ENCODE measurements around the gene WFDC1. TPM values are rescaled to one million over a fixed set of nuclear protein-coding genes. Genes with fewer than 3 reads are reported as not detected.

The WFDC1 gene
- total and polyA plus RNA-seq, 2 experiments from 2014 or later, result 0.76 to 0.95 TPM

DNA sequence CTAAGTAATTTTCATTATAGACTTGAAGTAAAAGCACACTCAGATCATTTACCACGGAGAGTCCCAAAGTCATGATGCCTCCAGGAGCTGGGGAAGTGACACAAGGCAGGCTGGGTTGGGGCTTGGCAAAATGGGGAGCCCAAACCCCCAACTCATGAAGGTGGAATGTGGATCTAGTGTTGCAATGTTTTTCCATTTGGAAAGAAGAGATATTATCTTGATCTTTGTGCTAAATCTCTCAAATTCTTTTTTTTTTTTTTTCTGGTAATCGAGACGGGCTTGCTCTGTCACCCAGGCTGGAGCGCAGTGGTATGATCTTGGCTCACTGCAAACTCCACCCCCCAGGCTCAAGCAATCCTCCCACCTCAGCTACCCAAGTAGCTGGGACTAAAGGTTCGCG lies 47.3 kb upstream of the WFDC1 start:
- Histone ChIP-seq H3K4me3 (no peak overlapping the region), H3K36me3 (ENCODE audit: insufficient read depth) (no peaks in the 10 kb centered on the region), H3K27ac (ENCODE audit: low read depth) (no peak overlapping the region), H3K27me3 (ENCODE audit: insufficient read depth) (no peaks in the 10 kb centered on the region), H3K4me1 (ENCODE audit: insufficient read depth) (no peaks in the 10 kb centered on the region), H4K20me1 (replicated peaks; ENCODE audit: insufficient read depth) (no peaks in the 10 kb centered on the region), H3F3A (replicated peaks; ENCODE audit: low read depth) (no peaks in the 10 kb centered on the region), H3K9me2 (ENCODE audit: insufficient read depth) (0 out of 2 replicates have a peak, but pooled peaks cover 2% of the 10 kb centered on the region), H3K4me2 (no peak overlapping the region), H3K79me2 (replicated peaks; ENCODE audit: insufficient read depth) (no peaks in the 10 kb centered on the region), H2AFZ (peak overlapping the region; percentile 47; the same call in 1 of the 2 replicates)
- Mint-ChIP-seq H3K27ac (no peak overlapping the region), H3K4me1 (peaks cover 8% of the 10 kb centered on the region), H3K36me3 (ENCODE audit: low read depth) (no peaks in the 10 kb centered on the region; the same call in 2 of the 3 replicates), H3K4me3 (no peak overlapping the region), H3K9me3 (peaks cover 11% of the 10 kb centered on the region), H3K27me3 (ENCODE audit: insufficient read depth, low read depth, poor library complexity) (peaks cover 7% of the 10 kb centered on the region)
- TF ChIP-seq, protein P1, sequence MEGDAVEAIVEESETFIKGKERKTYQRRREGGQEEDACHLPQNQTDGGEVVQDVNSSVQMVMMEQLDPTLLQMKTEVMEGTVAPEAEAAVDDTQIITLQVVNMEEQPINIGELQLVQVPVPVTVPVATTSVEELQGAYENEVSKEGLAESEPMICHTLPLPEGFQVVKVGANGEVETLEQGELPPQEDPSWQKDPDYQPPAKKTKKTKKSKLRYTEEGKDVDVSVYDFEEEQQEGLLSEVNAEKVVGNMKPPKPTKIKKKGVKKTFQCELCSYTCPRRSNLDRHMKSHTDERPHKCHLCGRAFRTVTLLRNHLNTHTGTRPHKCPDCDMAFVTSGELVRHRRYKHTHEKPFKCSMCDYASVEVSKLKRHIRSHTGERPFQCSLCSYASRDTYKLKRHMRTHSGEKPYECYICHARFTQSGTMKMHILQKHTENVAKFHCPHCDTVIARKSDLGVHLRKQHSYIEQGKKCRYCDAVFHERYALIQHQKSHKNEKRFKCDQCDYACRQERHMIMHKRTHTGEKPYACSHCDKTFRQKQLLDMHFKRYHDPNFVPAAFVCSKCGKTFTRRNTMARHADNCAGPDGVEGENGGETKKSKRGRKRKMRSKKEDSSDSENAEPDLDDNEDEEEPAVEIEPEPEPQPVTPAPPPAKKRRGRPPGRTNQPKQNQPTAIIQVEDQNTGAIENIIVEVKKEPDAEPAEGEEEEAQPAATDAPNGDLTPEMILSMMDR (conservative IDR thresholded peaks at IDR 0.05; ENCODE audit: low read depth in 2 of 2), result no peak
- TF ChIP-seq, protein P2, sequence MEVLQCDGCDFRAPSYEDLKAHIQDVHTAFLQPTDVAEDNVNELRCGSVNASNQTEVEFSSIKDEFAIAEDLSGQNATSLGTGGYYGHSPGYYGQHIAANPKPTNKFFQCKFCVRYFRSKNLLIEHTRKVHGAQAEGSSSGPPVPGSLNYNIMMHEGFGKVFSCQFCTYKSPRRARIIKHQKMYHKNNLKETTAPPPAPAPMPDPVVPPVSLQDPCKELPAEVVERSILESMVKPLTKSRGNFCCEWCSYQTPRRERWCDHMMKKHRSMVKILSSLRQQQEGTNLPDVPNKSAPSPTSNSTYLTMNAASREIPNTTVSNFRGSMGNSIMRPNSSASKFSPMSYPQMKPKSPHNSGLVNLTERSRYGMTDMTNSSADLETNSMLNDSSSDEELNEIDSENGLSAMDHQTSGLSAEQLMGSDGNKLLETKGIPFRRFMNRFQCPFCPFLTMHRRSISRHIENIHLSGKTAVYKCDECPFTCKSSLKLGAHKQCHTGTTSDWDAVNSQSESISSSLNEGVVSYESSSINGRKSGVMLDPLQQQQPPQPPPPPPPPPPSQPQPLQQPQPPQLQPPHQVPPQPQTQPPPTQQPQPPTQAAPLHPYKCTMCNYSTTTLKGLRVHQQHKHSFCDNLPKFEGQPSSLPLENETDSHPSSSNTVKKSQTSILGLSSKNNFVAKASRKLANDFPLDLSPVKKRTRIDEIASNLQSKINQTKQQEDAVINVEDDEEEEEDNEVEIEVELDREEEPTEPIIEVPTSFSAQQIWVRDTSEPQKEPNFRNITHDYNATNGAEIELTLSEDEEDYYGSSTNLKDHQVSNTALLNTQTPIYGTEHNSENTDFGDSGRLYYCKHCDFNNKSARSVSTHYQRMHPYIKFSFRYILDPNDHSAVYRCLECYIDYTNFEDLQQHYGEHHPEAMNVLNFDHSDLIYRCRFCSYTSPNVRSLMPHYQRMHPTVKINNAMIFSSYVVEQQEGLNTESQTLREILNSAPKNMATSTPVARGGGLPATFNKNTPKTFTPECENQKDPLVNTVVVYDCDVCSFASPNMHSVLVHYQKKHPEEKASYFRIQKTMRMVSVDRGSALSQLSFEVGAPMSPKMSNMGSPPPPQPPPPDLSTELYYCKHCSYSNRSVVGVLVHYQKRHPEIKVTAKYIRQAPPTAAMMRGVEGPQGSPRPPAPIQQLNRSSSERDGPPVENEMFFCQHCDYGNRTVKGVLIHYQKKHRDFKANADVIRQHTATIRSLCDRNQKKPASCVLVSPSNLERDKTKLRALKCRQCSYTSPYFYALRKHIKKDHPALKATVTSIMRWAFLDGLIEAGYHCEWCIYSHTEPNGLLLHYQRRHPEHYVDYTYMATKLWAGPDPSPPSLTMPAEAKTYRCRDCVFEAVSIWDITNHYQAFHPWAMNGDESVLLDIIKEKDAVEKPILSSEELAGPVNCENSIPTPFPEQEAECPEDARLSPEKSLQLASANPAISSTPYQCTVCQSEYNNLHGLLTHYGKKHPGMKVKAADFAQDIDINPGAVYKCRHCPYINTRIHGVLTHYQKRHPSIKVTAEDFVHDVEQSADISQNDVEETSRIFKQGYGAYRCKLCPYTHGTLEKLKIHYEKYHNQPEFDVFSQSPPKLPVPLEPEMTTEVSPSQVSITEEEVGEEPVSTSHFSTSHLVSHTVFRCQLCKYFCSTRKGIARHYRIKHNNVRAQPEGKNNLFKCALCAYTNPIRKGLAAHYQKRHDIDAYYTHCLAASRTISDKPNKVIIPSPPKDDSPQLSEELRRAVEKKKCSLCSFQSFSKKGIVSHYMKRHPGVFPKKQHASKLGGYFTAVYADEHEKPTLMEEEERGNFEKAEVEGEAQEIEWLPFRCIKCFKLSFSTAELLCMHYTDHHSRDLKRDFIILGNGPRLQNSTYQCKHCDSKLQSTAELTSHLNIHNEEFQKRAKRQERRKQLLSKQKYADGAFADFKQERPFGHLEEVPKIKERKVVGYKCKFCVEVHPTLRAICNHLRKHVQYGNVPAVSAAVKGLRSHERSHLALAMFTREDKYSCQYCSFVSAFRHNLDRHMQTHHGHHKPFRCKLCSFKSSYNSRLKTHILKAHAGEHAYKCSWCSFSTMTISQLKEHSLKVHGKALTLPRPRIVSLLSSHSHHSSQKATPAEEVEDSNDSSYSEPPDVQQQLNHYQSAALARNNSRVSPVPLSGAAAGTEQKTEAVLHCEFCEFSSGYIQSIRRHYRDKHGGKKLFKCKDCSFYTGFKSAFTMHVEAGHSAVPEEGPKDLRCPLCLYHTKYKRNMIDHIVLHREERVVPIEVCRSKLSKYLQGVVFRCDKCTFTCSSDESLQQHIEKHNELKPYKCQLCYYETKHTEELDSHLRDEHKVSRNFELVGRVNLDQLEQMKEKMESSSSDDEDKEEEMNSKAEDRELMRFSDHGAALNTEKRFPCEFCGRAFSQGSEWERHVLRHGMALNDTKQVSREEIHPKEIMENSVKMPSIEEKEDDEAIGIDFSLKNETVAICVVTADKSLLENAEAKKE (CRISPR knock-in tag; IDR thresholded peaks at IDR 0.05), result no peak
- TF ChIP-seq STAT1 (IDR thresholded peaks at IDR 0.05; ENCODE audit: unreplicated experiment) (no peak), JUNB (IDR thresholded peaks at IDR 0.05; ENCODE audit: unreplicated experiment) (no peak), ZNF331 (CRISPR knock-in tag; IDR thresholded peaks at IDR 0.05; ENCODE audit: low read depth) (no peak), POLR2AphosphoS5 (IDR thresholded peaks at IDR 0.05; ENCODE audit: low read depth) (no peak), ETS1 (IDR thresholded peaks at IDR 0.05) (no peak)
- ATAC-seq (no peak), DNase-seq (ENCODE audit: low spot score) (no peak)
